IPS-15b (cell line): ENCODE measurements around the gene FNIP1.
A peak's percentile ranks its signal among the peaks of the same experiment; 100 is the strongest.
"Not testable (repeated sequence)": the region's sequence is repeated elsewhere in the genome, so short reads cannot be mapped to it uniquely, and the experiment has no call there.

ENCODE experiments used
- H3K27me3 ChIP-seq: one replicate; pipeline ENCODE4 v1.6.1; 2013; ENCODE audit warnings: low read length; ENCODE audit not compliant: control insufficient read depth, insufficient read depth
- H3K36me3 ChIP-seq: one replicate; pipeline ENCODE4 v1.6.1; 2013; ENCODE audit warnings: low read length; ENCODE audit not compliant: control insufficient read depth, insufficient read depth
- H3K4me1 ChIP-seq: one replicate; pipeline ENCODE4 v1.6.1; 2013; ENCODE audit warnings: mild to moderate bottlenecking, low read length; ENCODE audit not compliant: control insufficient read depth, insufficient read depth
- H3K4me3 ChIP-seq: one replicate; pipeline ENCODE4 v1.5.1; 2013; ENCODE audit warnings: low read depth, low read length
- H3K9ac ChIP-seq: one replicate; pipeline ENCODE4 v1.6.1; 2013; ENCODE audit warnings: low read depth, mild to moderate bottlenecking, low read length
- H3K9me3 ChIP-seq: one replicate; pipeline ENCODE4 v1.6.1; 2013; ENCODE audit warnings: mild to moderate bottlenecking, low read length; ENCODE audit not compliant: control insufficient read depth, insufficient read depth

Gene FNIP1

GRCh38 chr5:131634238-131634637 is 162.6 kb downstream of the FNIP1 start:
- peak overlapping the region; percentile 98 for H3K4me3 ChIP-seq
- no peaks in the 10 kb centered on the region for H3K27me3 ChIP-seq
- H3K9ac ChIP-seq = peak overlapping the region; percentile 95
- no peaks in the 10 kb centered on the region for H3K9me3 ChIP-seq
- peaks cover 4% of the 10 kb centered on the region for H3K4me1 ChIP-seq
- no peaks in the 10 kb centered on the region for H3K36me3 ChIP-seq

GRCh38 chr5:131633830-131634229 is 163.0 kb downstream of the FNIP1 start:
- H3K9ac ChIP-seq = no peak overlapping the region
- peak overlapping the region; percentile 98 for H3K4me3 ChIP-seq
- H3K4me1 ChIP-seq = peaks cover 4% of the 10 kb centered on the region
- H3K27me3 ChIP-seq = no peaks in the 10 kb centered on the region
- H3K9me3 ChIP-seq = no peaks in the 10 kb centered on the region
- no peaks in the 10 kb centered on the region for H3K36me3 ChIP-seq

DNA sequence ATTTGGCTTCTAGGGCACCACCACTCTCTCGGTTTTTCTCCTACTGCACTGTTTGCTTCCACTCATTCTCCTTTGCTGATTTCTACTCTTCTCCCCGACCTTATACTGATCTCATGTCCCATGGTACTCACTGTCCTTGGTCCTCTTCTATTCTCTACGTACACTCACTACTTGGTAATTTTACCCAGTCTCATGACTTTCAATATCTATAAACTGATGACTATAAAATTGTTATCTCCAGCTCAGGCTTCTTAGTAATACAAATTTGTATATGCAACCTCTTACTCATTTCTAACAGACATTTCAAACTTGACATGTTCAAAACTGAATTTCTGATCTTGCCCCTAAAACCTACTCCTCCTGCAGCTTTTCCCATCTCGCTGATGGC is 165.9 kb downstream of the FNIP1 start:
- H3K27me3 ChIP-seq = no peaks in the 10 kb centered on the region
- no peaks in the 10 kb centered on the region for H3K36me3 ChIP-seq
- no peak overlapping the region for H3K9ac ChIP-seq
- H3K4me3 ChIP-seq = no peak overlapping the region
- no peaks in the 10 kb centered on the region for H3K9me3 ChIP-seq
- H3K4me1 ChIP-seq = no peaks in the 10 kb centered on the region

DNA sequence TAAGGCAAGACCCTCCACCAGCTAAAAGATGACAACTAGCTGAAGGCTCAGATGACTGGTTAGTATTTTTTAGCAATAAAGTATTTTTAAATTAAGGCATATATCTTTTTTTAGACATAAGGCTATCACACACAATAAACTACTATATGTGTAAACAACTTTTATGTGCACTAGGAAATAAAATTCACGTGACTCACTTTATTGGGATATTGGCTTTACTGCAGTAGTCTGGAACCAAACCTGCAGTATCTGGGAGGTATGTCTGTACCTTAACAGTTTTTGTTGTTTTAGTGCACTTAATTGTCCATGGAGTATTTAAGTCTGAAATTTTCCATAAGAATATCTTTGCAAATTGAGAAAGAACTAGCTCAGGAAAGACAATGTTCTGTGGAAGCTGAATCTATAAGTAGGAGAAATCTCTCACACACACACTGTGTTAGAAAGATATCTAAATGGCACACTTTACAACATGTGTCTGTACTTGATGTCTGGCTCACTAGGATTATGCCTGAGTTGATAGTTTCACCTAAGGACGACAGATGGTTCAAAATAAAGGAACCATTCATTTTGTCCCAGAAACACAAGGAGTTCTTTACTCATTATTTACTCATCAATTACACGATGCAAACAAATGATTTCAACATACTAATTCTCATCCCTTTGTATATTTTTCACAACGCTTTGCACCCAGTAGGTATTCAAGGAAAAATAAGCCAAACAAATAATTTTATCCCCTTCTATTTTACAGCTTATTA is 166.4 kb downstream of the FNIP1 start:
- Histone ChIP-seq H3K27me3 (no peaks in the 10 kb centered on the region), H3K4me3 (no peak overlapping the region), H3K36me3 (no peaks in the 10 kb centered on the region), H3K9me3 (no peaks in the 10 kb centered on the region), H3K9ac (no peak overlapping the region), H3K4me1 (no peaks in the 10 kb centered on the region)

DNA sequence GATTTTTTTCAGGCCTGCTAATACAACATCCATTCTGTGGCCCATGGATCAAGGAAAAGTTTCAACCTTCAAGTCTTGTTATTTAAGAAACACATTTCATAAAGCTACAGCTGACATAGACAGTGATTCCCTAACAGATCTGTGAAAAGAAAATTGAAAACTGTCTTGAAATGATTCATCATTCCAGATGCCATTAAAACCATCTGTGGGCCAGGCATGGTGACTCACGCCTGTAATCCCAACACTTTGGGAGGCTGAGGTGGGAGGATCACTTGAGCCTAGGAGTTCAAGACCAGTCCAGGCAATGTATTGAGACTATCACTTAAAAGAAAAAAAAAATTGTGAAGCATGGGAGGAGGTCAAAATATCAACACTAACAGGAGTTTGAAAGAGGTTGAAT is 167.8 kb downstream of the FNIP1 start:
- Histone ChIP-seq H3K27me3 (no peaks in the 10 kb centered on the region), H3K36me3 (no peaks in the 10 kb centered on the region), H3K4me1 (no peaks in the 10 kb centered on the region), H3K4me3 (no peak overlapping the region), H3K9ac (no peak overlapping the region), H3K9me3 (no peaks in the 10 kb centered on the region)

GRCh38 chr5:131627207-131627865 is 169.5 kb downstream of the FNIP1 start:
- Histone ChIP-seq H3K4me1 (no peaks in the 10 kb centered on the region), H3K9ac (no peak overlapping the region), H3K9me3 (no peaks in the 10 kb centered on the region), H3K4me3 (no peak overlapping the region), H3K27me3 (no peaks in the 10 kb centered on the region), H3K36me3 (no peaks in the 10 kb centered on the region)

GRCh38 chr5:131622633-131623032 is 174.2 kb downstream of the FNIP1 start:
- H3K4me1 ChIP-seq = no peaks in the 10 kb centered on the region
- H3K9ac ChIP-seq = no peak overlapping the region
- no peak overlapping the region for H3K4me3 ChIP-seq
- H3K9me3 ChIP-seq = no peaks in the 10 kb centered on the region
- H3K36me3 ChIP-seq = no peaks in the 10 kb centered on the region
- H3K27me3 ChIP-seq = no peaks in the 10 kb centered on the region

GRCh38 chr5:131621164-131621563 is 175.7 kb downstream of the FNIP1 start:
- not testable (repeated sequence) for H3K36me3 ChIP-seq, H3K9ac ChIP-seq, H3K9me3 ChIP-seq, H3K27me3 ChIP-seq, H3K4me3 ChIP-seq, H3K4me1 ChIP-seq

DNA sequence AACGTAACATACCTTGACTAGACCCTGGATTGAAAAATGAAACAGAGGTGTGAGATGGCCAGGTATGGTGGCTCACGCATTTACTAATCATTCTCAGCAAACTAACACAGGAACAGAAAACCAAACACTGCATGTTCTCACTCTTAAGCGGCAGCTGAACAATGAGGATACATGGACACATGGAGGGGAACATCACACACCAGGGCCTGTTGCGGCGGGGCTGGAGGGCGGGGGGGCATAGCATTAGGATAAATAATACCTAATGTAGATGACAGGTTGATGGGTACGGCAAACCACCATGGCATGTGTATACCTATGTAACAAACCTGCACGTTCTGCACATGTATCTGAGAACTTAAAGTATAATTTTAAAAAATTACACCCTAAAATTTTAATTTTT is 177.7 kb downstream of the FNIP1 start:
- Histone ChIP-seq H3K4me3 (no peak overlapping the region), H3K9ac (no peak overlapping the region), H3K4me1 (peaks cover 3% of the 10 kb centered on the region), H3K9me3 (no peaks in the 10 kb centered on the region), H3K36me3 (no peaks in the 10 kb centered on the region), H3K27me3 (no peaks in the 10 kb centered on the region)

- Histone ChIP-seq H3K9ac (no peak overlapping the region), H3K4me1 (peaks cover 3% of the 10 kb centered on the region), H3K4me3 (no peak overlapping the region), H3K9me3 (no peaks in the 10 kb centered on the region), H3K27me3 (no peaks in the 10 kb centered on the region), H3K36me3 (no peaks in the 10 kb centered on the region)
Measured at GRCh38 chr5:131617140-131617822, 179.5 kb downstream of the FNIP1 start.

DNA sequence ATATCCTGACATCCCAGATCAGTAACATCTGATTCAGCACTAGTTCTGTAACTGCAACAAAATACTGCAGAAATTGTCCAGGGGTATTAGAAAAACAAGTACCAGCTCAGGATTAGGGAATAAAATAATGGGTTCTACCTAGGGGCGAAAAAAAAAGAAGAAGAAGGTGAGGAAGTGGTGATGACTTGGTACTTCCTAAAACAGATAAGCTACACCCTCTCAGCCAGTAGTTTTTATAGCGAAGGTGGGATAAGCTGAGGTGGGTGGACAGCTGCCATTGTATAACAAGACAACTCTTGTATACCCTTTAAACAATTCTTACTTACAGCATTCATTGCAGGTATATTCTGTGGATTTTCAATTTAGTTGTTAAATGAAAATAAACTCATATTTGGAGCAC is 180.9 kb downstream of the FNIP1 start:
- Histone ChIP-seq H3K27me3 (no peaks in the 10 kb centered on the region), H3K36me3 (no peaks in the 10 kb centered on the region), H3K4me1 (peaks cover 3% of the 10 kb centered on the region)

GRCh38 chr5:131613423-131613822 is 183.4 kb downstream of the FNIP1 start:
- no peaks in the 10 kb centered on the region for H3K9me3 ChIP-seq
- H3K4me1 ChIP-seq = peaks cover 7% of the 10 kb centered on the region
- H3K9ac ChIP-seq = no peak overlapping the region
- H3K27me3 ChIP-seq = no peaks in the 10 kb centered on the region
- no peaks in the 10 kb centered on the region for H3K36me3 ChIP-seq
- no peak overlapping the region for H3K4me3 ChIP-seq

More for the DNA sequence above, 180.9 kb downstream of the FNIP1 start:
- no peaks in the 10 kb centered on the region for H3K9me3 ChIP-seq
- no peak overlapping the region for H3K9ac ChIP-seq
- H3K4me3 ChIP-seq = no peak overlapping the region
